ENCODE data around the gene NXN. TPM values are rescaled to one million over a fixed set of nuclear protein-coding genes. Genes with fewer than 3 reads are reported as not detected.

NXN gene
- total RNA-seq, 1 experiment from 2014 or later = 20.8 TPM

GRCh38 chr17:914561-914960, 65.0 kb downstream of the NXN start:
- Histone ChIP-seq H3K4me1 (ENCODE audit: insufficient read depth, low read length) (no peaks in the 10 kb centered on the region), H3K9me3 (ENCODE audit: low read length) (no peaks in the 10 kb centered on the region), H3K4me2 (ENCODE audit: low read length) (no peak overlapping the region), H3K36me3 (ENCODE audit: low read depth, low read length) (no peaks in the 10 kb centered on the region), H3K4me3 (ENCODE audit: low read length) (no peak overlapping the region), H3K9ac (ENCODE audit: low read length) (no peak overlapping the region), H3K27ac (ENCODE audit: low read length) (no peak overlapping the region), H3K79me2 (ENCODE audit: low read length) (no peaks in the 10 kb centered on the region), H3F3A (ENCODE audit: low read length, unreplicated experiment) (no peaks in the 10 kb centered on the region), H3K9me2 (replicated peaks; ENCODE audit: low read length) (no peaks in the 10 kb centered on the region), H2AFZ (ENCODE audit: low read length) (no peak overlapping the region), H3K27me3 (ENCODE audit: low read length) (no peaks in the 10 kb centered on the region), H4K20me1 (ENCODE audit: low read length) (no peaks in the 10 kb centered on the region)
- TF ChIP-seq CTCF (conservative IDR thresholded peaks at IDR 0.05; ENCODE audit: low read depth, low read length) (no peak), EZH2phosphoT487 (IDR thresholded peaks at IDR 0.05; ENCODE audit: borderline replicate concordance, low read length) (no peak), EZH2 (IDR thresholded peaks at IDR 0.05; ENCODE audit: low read length, unreplicated experiment) (no peak)
- intact Hi-C loops (cut with micrococcal nuclease) = no loop called here
- DNase-seq (no peak), ATAC-seq (no peak)
- no TSS peak for BruUV-seq (replicated peaks)
- POLR2A ChIA-PET (ENCODE audit: unreplicated experiment) = interaction anchor here (0.6 kb wide), 1 partner anchor 31 kb away, joined by 6 read pairs; no protein-coding TSS in a partner anchor
- CTCF ChIA-PET = no interaction called here

- Histone ChIP-seq H3K27me3 (ENCODE audit: low read length) (no peaks in the 10 kb centered on the region), H4K20me1 (ENCODE audit: low read length) (no peaks in the 10 kb centered on the region), H3K79me2 (ENCODE audit: low read length) (no peaks in the 10 kb centered on the region), H3K27ac (ENCODE audit: low read length) (no peak overlapping the region), H3F3A (ENCODE audit: low read length, unreplicated experiment) (no peaks in the 10 kb centered on the region), H3K9me2 (replicated peaks; ENCODE audit: low read length) (no peaks in the 10 kb centered on the region), H3K4me1 (ENCODE audit: insufficient read depth, low read length) (no peaks in the 10 kb centered on the region), H3K4me2 (ENCODE audit: low read length) (no peak overlapping the region), H2AFZ (ENCODE audit: low read length) (no peak overlapping the region), H3K36me3 (ENCODE audit: low read depth, low read length) (no peaks in the 10 kb centered on the region), H3K9ac (ENCODE audit: low read length) (no peak overlapping the region), H3K4me3 (ENCODE audit: low read length) (no peak overlapping the region), H3K9me3 (ENCODE audit: low read length) (no peaks in the 10 kb centered on the region)
- no peak for ATAC-seq
- no TSS peak for BruUV-seq (replicated peaks)
- intact Hi-C loops (cut with micrococcal nuclease) = no loop called here
- TF ChIP-seq EZH2 (IDR thresholded peaks at IDR 0.05; ENCODE audit: low read length, unreplicated experiment) (no peak), EZH2phosphoT487 (IDR thresholded peaks at IDR 0.05; ENCODE audit: borderline replicate concordance, low read length) (no peak), CTCF (conservative IDR thresholded peaks at IDR 0.05; ENCODE audit: low read depth, low read length) (no peak)
- CTCF ChIA-PET = no interaction called here
- DNase-seq = no peak
- POLR2A ChIA-PET (ENCODE audit: unreplicated experiment) = no interaction called here
Observed at GRCh38 chr17:913207-913606, 66.4 kb downstream of the NXN start.

- Histone ChIP-seq H3K79me2 (ENCODE audit: low read length) (no peaks in the 10 kb centered on the region), H3K4me1 (ENCODE audit: insufficient read depth, low read length) (no peaks in the 10 kb centered on the region), H3K9ac (ENCODE audit: low read length) (no peak overlapping the region), H3K9me2 (replicated peaks; ENCODE audit: low read length) (no peaks in the 10 kb centered on the region), H3K4me2 (ENCODE audit: low read length) (no peak overlapping the region), H3K27ac (ENCODE audit: low read length) (no peak overlapping the region), H3K27me3 (ENCODE audit: low read length) (no peaks in the 10 kb centered on the region), H3F3A (ENCODE audit: low read length, unreplicated experiment) (no peaks in the 10 kb centered on the region), H4K20me1 (ENCODE audit: low read length) (no peaks in the 10 kb centered on the region), H3K36me3 (ENCODE audit: low read depth, low read length) (no peaks in the 10 kb centered on the region), H3K4me3 (ENCODE audit: low read length) (no peak overlapping the region), H3K9me3 (ENCODE audit: low read length) (no peaks in the 10 kb centered on the region), H2AFZ (ENCODE audit: low read length) (no peak overlapping the region)
- DNase-seq (no peak), ATAC-seq (no peak)
- CTCF ChIA-PET = no interaction called here
- intact Hi-C loops (cut with micrococcal nuclease) = no loop called here
- BruUV-seq (replicated peaks) = no TSS peak
- POLR2A ChIA-PET (ENCODE audit: unreplicated experiment) = no interaction called here
- no peak for TF ChIP-seq EZH2 (IDR thresholded peaks at IDR 0.05; ENCODE audit: low read length, unreplicated experiment)
- no peak for TF ChIP-seq CTCF (conservative IDR thresholded peaks at IDR 0.05; ENCODE audit: low read depth, low read length)
- no peak for TF ChIP-seq EZH2phosphoT487 (IDR thresholded peaks at IDR 0.05; ENCODE audit: borderline replicate concordance, low read length)
Observed at GRCh38 chr17:909642-910323, 69.8 kb downstream of the NXN start.
